HG02852 (cell line): ENCODE measurements around the gene TSPAN15.

ENCODE experiments used
- ATAC-seq: cut with Tn5 transposase; IDR thresholded peaks from one replicate; pipeline ENCODE4 v1.9.1; 2021; ENCODE audit warnings: mild to moderate bottlenecking, moderate library complexity; ENCODE audit not compliant: unreplicated experiment

The TSPAN15 gene

GRCh38 chr10:69464801-69465401, 13.6 kb downstream of the TSPAN15 start:
- ATAC-seq: no peak

- no peak for ATAC-seq
Measured at GRCh38 chr10:69465457-69466157, 14.3 kb downstream of the TSPAN15 start.

GRCh38 chr10:69466158-69466490, 14.9 kb downstream of the TSPAN15 start:
- no peak for ATAC-seq

DNA sequence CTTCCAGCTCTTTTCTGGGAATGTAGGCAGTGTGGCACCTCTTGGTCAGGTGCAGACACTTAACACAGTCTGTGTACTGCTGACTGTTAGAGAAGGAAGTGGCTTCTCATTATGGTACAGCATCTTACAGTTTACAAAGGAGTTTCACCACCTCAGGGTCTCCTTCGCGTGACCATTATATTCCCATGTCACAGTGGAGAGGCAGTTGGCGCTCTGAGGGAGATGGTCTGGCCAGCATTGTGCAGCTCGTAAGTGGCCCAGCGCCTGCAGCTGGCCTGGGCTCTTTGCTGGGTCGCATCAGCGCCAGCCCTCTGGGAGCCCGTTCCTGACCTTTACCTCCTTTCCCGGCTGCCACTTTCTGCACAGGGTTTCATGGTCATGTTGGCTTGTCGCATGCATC, 15.4 kb downstream of the TSPAN15 start:
- ATAC-seq: no peak

DNA sequence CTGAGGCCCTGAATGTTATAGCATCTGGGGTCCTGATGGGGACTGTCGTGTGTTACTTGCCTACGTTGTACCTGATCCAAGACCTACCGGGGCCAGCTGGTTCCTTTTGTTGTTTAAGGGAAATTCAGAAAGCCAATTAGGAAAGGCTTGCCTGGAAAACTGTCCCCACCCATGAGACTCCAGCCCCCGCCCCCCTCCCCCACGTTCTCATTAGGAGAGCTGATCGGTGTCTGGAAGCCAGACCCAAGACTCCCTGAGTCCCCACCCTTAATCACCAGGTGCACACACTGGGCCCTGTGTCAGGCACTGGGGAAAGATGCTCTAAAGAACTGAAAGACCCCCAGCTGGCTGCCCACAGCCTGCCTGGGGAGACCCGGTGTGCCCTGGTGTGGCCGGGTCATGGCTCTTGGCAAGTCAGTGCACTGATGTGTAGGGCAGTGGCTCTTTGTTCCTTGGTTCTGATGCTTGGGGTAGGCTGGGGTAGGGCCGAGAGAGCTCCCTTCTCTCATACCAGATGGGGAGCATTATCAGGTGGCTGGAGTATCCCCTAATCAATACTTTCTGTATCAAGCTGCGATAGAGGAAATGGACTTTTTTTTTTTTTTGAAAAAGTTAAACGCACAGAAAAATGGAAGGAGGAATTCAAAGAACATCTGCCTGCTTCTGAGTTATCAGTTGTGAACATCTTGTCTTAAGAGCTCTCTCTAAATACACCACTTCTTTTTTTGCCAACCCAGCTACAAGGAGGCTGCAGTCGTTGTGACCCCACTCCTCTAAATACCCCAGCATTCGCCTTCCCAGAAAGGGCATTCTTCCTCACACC, 16.9 kb downstream of the TSPAN15 start:
- no peak for ATAC-seq

GRCh38 chr10:69468751-69469089, 17.5 kb downstream of the TSPAN15 start:
- no peak for ATAC-seq

- no peak for ATAC-seq
Measured at GRCh38 chr10:69469976-69470375, 18.7 kb downstream of the TSPAN15 start.

- ATAC-seq: no peak
Measured at GRCh38 chr10:69470463-69471384, 19.5 kb downstream of the TSPAN15 start.

DNA sequence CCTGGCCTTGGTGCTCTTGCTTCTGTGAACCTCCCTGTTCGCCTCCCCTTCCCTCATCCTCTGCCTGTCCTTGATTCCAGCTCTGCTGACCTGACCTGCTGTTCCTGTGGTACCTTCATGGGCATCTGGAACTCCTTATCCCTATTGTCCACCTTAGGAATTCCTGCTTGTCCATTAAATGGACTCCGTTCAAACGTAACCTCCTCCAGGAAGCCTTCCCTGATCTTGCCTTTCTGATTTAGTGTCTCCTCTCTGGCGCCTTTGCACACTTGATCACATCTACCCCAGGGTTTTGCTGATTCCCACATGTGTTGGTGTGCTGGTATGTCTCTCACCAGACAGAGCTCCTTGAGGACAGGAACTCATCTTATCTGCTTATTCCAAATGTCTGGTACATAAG, 20.9 kb downstream of the TSPAN15 start:
- no peak for ATAC-seq

- ATAC-seq: no peak
Measured at GRCh38 chr10:69472544-69472943, 21.3 kb downstream of the TSPAN15 start.

GRCh38 chr10:69473304-69473990, 22.2 kb downstream of the TSPAN15 start:
- ATAC-seq: no peak

- ATAC-seq: no peak
Measured at GRCh38 chr10:69474742-69475432, 23.6 kb downstream of the TSPAN15 start.

DNA sequence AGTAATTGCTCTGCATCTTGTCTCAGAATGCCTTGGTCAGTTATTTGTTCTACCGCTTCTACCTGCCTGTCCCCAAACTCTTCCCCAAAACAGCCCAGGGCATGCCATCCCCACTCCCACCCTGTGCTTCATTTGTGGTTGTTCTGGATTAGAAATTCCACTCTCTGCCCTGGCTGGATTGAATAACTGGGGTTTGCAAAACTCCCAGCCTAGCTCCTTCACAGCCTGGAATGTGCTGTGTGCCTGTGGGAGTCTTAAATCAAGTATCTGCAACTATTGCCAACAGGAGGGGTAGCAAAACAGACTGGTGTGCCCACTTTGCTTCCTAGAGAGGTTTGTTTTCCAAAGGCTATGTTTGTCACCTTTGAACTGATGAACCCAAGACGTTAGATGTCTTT, 24.2 kb downstream of the TSPAN15 start:
- no peak for ATAC-seq

DNA sequence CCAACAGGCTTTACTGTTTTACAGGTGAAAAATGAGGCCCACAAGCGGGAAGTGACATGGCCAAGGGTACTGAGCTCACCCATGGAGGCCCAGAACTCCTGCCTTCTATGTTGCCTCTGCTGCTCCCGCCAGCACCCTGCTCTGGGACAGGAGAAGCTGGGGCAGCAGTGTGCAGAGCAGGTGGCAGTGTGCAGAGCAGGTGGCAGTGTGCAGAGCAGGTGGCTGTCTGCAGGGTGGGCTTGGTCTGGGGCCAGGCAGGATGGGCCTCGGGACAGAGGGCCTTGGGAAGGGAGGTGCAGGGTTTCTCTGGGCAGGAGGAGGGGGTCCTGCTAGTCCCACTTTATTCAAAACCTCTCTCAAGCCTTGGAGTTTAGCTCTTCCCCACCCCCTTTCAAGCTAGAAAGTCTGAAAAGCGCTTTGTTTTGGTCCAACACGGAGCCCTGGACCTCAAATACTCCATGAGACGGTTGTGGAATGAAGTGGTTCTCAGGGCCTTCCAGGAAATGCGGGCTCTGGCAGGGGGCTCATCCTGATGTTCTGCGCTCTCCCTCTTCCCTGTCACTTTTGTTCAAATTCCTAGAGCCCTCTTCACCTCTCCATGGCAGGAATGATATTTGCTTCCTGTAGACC, 26.8 kb downstream of the TSPAN15 start:
- ATAC-seq: no peak

DNA sequence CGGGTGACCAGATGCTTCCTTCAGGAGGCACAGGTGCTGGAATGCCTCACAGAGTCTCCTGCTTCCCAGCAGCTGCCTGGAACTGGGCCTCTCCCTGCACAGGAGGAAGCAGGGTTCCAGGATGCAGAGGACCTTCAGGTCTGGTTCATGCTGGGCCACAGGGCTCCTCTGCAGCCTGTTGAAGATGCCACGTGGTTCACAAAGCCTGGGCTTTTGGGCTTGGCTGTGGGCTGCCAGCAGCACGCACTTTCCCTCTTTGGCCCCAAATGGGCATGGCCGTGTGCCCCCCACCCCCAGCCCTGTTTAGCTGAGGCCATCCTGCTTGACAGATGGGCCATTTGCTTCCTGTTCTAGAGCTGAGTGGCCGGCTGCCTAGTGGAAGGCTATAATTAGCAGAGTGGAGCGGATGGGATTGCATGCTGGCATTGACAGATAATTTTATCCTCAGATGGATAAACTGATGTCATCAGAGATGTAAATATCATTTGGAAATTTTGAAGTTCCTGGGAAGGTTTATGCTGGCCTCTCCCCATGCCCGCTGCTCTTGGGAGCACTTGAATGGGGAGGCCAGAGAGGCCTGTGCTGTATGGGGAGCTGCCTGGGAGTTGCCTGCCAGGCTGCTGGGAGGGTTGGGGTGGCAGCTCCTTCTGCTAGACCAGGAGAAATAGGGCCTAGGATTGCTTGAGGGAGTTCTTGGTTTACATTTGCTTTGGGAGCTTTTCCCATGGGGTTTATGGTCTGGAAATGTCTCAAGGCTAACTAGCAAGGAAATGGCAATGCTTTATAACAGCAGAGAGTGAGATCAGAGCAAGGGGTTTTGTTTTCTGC, 28.2 kb downstream of the TSPAN15 start:
- ATAC-seq: no peak

GRCh38 chr10:69480068-69480412, 28.8 kb downstream of the TSPAN15 start:
- ATAC-seq: no peak

DNA sequence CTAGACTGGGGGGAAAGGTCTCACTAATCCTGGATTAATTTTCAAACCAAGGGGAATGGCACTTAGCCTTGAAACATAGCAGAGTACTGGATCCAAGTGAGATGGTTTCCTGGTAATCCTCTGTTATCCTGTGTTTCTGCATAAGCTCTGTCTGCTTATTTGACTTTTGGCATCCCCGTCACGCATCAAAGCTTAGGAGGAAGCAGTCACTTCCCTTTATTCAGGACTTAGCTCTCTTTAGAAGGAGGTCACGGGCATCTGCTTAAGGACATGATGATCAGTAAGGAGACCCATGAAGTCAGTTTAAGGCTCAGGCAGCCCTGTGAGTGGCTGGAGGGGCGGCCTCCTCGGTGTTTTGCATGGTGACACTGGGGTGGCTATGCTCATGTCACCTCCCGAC, 30.0 kb downstream of the TSPAN15 start:
- no peak for ATAC-seq

DNA sequence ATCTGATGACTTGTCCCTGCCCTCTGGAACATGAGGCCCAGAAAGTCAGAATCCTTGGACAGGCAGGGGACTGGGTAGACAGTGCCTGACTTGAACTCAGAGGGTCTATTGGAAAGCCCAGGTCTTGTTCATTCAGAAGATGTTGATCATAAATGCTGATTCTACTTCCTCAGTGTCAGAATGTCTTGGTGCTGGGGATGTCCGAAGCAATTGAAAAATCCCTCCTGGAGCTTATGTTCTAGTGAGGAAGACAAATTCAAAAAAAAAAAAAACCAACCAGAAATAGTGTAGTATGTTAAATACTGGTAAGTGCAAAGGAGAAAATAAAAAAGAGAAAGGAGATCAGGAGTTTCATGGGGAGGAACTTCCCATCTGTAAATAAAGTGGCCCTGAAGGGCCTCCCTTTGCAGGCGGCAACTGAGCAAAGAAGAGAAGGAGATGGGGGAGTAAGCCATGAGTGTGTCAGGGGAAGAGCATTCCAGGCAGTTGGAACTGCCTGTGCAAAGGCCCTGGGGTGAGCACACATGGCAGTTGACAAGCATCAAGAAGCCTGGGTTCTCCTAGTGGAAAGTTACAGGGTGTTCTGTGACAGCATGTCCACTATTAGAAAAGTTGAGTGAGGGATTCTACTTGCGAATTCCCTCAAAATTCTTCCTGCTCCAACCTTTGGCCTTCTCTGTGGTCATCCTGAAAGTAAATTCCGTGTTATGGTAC, 30.7 kb downstream of the TSPAN15 start:
- no peak for ATAC-seq
